Right atrium auricular region (tissue), 2 donors: ENCODE data around the gene DLG5. TPM values are rescaled to one million over a fixed set of nuclear protein-coding genes. Genes with fewer than 3 reads are reported as not detected.

Experiments
- DNase-seq: peaks from one replicate; pipeline ENCODE4 v3.0.0-alpha.2; 2019; ENCODE audit warnings: low spot score
- H3K27ac ChIP-seq, 2 donors: fragments of 200-600 bp; sonication (generic); 1 replicate in 1 of 2; 2 replicates in 1 of 2; pipeline ENCODE4 v1.5.1; 2016 to 2019
- H3K27me3 ChIP-seq, 2 donors: fragments of 200-600 bp; sonication (generic); one replicate each; pipeline versions ENCODE4 v1.5.1 to v1.6.0; 2017 to 2019
- H3K36me3 ChIP-seq: fragments of 200-600 bp; sonication (generic); one replicate; pipeline ENCODE4 v1.5.1; 2016
- H3K4me1 ChIP-seq, 2 donors: fragments of 200-600 bp; sonication (generic); one replicate each; pipeline versions ENCODE4 v1.5.1 to v1.6.0; 2017 to 2019
- H3K4me3 ChIP-seq, 2 donors: fragments of 200-600 bp; sonication (generic); 1 replicate in 1 of 2; 2 replicates in 1 of 2; pipeline ENCODE4 v1.5.1; 2017 to 2019; ENCODE audit warnings: mild to moderate bottlenecking in 1 of 2, moderate library complexity in 1 of 2
- H3K9me3 ChIP-seq, 2 donors: fragments of 200-600 bp; sonication (generic); one replicate each; pipeline ENCODE4 v1.5.1; 2019
- total RNA-seq, 2 donors: library from RNA; depleted of rRNA; stranded (reverse); fragments of >200 nt; gene quantifications; one replicate each; pipeline ENCODE4 v1.1.0, GENCODE V29; 2016
- TF ChIP-seq, protein P1 (sequence below), 2 donors: fragments of 200-600 bp; sonication (generic); IDR thresholded peaks; one replicate each; pipeline ENCODE4 v1.5.1; 2019; ENCODE audit warnings: antibody characterized with exemption in 2 of 2

Gene DLG5
- total RNA-seq, 2 donors from 2014 or later = 10.5 to 20.4 TPM

DNA sequence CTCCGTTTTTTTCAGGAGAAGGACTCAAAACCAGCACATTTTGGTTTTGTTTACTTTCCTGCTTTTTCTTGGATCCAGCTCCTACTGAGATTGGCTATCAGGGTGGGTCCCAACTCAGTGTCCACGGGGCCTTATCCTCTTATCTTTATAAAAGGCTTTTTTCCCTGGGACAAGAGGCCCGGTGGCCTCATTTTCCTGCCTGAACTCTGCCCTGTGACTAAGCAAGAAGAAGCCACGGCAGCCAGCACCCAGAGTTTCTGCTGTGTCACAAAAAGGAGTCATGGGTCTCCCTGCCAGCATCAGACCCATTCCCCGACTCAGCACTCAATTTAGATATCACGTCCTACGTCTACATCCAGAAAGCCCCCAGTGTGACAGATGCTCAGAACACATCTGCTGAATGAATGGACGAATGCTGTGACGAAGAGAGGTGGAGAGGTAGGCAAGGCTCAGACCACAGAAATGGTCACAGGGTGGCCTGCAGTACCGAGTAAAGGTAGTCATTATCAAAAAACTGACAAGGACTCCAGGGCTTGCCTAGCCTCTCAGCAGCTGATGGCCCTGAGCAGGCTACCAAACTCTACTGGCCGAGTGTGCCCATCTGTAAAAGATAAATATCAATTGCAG lies 16.7 kb downstream of the DLG5 start:
- Histone ChIP-seq H3K9me3 (no peaks in the 10 kb centered on the region), H3K36me3 (no peaks in the 10 kb centered on the region), H3K27ac (no peak overlapping the region), H3K4me1 (peaks cover 0 to 26% of the 10 kb centered on the region in 2 donors), H3K4me3 (no peak overlapping the region), H3K27me3 (no peaks in the 10 kb centered on the region)
- TF ChIP-seq, protein P1, sequence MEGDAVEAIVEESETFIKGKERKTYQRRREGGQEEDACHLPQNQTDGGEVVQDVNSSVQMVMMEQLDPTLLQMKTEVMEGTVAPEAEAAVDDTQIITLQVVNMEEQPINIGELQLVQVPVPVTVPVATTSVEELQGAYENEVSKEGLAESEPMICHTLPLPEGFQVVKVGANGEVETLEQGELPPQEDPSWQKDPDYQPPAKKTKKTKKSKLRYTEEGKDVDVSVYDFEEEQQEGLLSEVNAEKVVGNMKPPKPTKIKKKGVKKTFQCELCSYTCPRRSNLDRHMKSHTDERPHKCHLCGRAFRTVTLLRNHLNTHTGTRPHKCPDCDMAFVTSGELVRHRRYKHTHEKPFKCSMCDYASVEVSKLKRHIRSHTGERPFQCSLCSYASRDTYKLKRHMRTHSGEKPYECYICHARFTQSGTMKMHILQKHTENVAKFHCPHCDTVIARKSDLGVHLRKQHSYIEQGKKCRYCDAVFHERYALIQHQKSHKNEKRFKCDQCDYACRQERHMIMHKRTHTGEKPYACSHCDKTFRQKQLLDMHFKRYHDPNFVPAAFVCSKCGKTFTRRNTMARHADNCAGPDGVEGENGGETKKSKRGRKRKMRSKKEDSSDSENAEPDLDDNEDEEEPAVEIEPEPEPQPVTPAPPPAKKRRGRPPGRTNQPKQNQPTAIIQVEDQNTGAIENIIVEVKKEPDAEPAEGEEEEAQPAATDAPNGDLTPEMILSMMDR (IDR thresholded peaks at IDR 0.05) = no peak
- peak; percentile 82 for DNase-seq

DNA sequence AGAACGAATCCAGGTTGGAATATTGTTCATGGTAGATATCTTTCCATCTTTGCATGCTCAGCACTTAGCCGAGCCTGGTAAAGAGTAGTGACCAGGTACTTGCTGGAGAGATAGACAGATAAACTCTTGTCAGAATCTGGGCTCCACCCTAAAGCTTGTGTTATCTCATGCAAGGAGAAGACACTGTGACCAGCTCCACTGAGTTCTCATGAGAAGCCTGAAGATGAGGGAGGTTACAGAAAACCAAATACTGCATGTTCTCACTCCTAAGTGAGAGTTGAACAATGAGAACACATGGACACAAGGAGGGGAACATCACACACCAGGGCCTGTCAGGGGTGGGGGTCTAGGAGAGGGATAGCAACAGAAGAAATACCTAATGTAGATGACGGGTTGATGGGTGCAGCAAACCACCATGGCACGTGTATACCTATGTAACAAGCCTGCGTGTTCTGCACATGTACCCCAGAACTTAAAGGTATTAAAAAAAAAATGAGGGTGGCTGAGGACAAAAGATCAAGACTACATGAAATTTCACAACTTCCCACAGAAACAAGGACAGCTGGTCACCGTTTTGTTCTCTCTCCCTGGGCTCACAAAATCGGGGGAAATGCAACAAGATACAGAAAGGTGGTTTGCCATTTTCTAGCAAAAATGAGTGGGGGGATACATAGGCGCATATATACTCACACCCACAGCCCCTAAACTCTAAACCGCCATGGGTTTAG lies 17.4 kb downstream of the DLG5 start:
- TF ChIP-seq, protein P1 (IDR thresholded peaks at IDR 0.05) = no peak
- Histone ChIP-seq H3K27me3 (no peaks in the 10 kb centered on the region), H3K4me3 (no peak overlapping the region), H3K27ac (no peak overlapping the region), H3K4me1 (peaks cover 0 to 26% of the 10 kb centered on the region in 2 donors), H3K36me3 (no peaks in the 10 kb centered on the region), H3K9me3 (no peaks in the 10 kb centered on the region)
- no peak for DNase-seq

DNA sequence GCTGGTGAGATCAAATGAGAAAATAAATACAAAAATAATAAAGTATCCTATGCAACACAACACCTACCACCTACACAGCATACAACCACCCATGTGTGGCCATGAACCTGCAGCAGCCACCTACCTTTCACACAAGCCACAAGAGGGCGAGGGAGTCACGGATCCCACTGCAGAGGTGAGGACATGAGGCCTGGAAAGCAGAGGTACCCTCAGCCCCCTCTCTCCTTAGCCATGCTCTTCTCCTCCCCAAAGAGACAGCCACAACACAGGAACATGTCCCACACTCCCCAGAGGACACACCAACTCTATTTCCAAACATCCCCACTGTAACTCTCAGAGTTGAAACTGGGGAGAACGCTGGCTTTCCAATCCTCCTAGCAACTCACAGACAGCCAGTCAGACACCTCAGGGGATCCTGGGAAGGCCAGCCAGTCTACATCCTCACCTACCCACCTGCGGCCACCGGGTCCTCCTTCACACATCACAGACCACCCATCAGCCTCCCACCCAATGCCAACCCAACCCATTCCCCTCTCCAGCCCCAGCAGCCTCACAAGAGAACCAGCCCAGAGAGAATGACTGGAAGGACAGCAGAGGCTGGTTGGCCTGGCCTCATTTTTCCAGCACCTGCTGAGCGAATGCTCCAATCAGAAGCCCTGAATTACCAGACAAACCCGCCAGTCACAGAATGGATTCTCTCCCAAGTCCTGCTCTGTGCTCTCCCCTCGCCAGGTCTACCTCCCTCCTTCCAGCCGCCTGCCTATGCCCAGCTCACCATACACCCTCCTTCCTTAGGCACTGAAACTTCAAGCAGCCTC lies 18.4 kb downstream of the DLG5 start:
- no peaks in the 10 kb centered on the region for H3K27me3 ChIP-seq
- DNase-seq = no peak
- no peaks in the 10 kb centered on the region for H3K36me3 ChIP-seq
- no peaks in the 10 kb centered on the region for H3K9me3 ChIP-seq
- no peak overlapping the region for H3K27ac ChIP-seq
- TF ChIP-seq, protein P1 (IDR thresholded peaks at IDR 0.05) = no peak
- no peak overlapping the region for H3K4me3 ChIP-seq
- peaks cover 0 to 26% of the 10 kb centered on the region in 2 donors for H3K4me1 ChIP-seq

DNA sequence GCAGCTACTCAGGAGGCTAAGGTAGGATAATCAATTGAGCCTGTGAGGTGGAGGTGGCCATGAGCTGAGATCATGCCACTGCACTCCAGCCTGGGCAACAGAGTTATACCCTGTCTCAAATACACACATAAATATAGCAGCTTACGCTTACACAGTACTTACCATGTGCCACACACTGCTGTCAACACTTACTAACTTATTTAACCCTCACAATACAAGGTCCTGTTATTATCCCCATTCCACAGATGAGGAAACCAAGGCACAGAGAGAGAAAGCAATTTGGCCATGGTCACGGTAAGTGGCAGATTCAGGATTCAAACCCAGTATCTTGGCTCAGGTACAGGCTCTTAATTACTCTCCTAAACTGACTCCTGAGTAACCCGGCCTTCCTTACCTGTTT lies 19.1 kb downstream of the DLG5 start:
- H3K4me1 ChIP-seq = peaks cover 0 to 26% of the 10 kb centered on the region in 2 donors
- H3K9me3 ChIP-seq = no peaks in the 10 kb centered on the region
- TF ChIP-seq, protein P1 (IDR thresholded peaks at IDR 0.05) = no peak
- no peaks in the 10 kb centered on the region for H3K36me3 ChIP-seq
- no peak overlapping the region for H3K27ac ChIP-seq
- H3K4me3 ChIP-seq = no peak overlapping the region
- DNase-seq = no peak
- H3K27me3 ChIP-seq = no peaks in the 10 kb centered on the region

DNA sequence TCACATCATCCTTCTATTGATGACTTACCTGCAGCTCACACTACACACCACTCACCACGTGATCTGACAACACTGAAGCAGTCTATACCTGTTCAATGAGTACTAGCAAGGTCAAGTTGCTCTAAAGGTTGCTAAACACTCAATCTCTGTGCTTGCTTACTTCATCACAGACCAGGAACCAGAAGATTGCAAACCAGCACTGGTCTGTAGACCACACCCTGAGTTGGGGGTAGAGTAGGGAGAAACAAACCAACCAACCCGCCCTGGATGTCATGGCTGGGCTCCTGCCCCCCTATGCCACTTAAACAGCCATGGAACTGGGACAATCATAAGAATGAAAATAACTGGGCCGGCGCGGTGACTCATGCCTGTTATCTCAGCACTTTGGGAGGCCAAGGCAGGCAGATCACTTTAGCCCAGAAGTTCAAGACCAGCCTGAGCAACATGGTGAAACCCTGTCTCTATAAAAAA lies 19.6 kb downstream of the DLG5 start:
- TF ChIP-seq, protein P1 (IDR thresholded peaks at IDR 0.05) = no peak
- H3K36me3 ChIP-seq = no peaks in the 10 kb centered on the region
- H3K27ac ChIP-seq = no peak overlapping the region
- H3K9me3 ChIP-seq = no peaks in the 10 kb centered on the region
- H3K4me1 ChIP-seq = peaks cover 0 to 27% of the 10 kb centered on the region in 2 donors
- DNase-seq = no peak
- no peak overlapping the region for H3K4me3 ChIP-seq
- no peaks in the 10 kb centered on the region for H3K27me3 ChIP-seq
